Endothelial cell of umbilical vein (primary cell): ENCODE measurements around the gene STAB2.

Experiments used
- EZH2 ChIP-seq: IDR thresholded peaks from 2 replicates; pipeline ENCODE4 v1.6.1; 2012; ENCODE audit warnings: borderline replicate concordance, low read depth, mild to moderate bottlenecking, moderate library complexity, low read length, inconsistent platforms; ENCODE audit not compliant: severe bottlenecking
- FOS ChIP-seq: IDR thresholded peaks from 2 replicates; pipeline ENCODE4 v1.6.1; 2011; ENCODE audit warnings: mild to moderate bottlenecking, low read length, moderate library complexity, borderline replicate concordance; ENCODE audit not compliant: insufficient read depth
- JUN ChIP-seq: IDR thresholded peaks from 2 replicates; pipeline ENCODE4 v1.6.1; 2011; ENCODE audit warnings: borderline replicate concordance, low read depth; ENCODE audit not compliant: insufficient read length, insufficient read depth
- MYC ChIP-seq: IDR thresholded peaks from one replicate; pipeline ENCODE4 v1.6.1; 2011; ENCODE audit warnings: mild to moderate bottlenecking, low read depth, low read length
- POLR2A ChIP-seq: IDR thresholded peaks from 2 replicates; pipeline ENCODE4 v1.6.1; 2012; ENCODE audit warnings: low read depth, mild to moderate bottlenecking, control low read depth, low read length
- POLR2AphosphoS5 ChIP-seq: IDR thresholded peaks from 2 replicates; pipeline ENCODE4 v1.6.1; 2012; ENCODE audit warnings: low read depth, mild to moderate bottlenecking, control low read depth, low read length, moderate library complexity; ENCODE audit not compliant: insufficient read depth
- TF ChIP-seq, protein P1 (sequence below), 2 donors: IDR thresholded peaks; 1 replicate in 1 of 2; 2 replicates in 1 of 2; pipeline ENCODE4 v1.5.1; 2011; ENCODE audit warnings: low read length in 2 of 2, mild to moderate bottlenecking in 2 of 2, moderate library complexity in 2 of 2, control low read depth in 1 of 2, inconsistent platforms in 1 of 2, low read depth in 1 of 2; ENCODE audit not compliant: insufficient read depth in 1 of 2; ENCODE audit errors: extremely low read depth in 1 of 2

DNA sequence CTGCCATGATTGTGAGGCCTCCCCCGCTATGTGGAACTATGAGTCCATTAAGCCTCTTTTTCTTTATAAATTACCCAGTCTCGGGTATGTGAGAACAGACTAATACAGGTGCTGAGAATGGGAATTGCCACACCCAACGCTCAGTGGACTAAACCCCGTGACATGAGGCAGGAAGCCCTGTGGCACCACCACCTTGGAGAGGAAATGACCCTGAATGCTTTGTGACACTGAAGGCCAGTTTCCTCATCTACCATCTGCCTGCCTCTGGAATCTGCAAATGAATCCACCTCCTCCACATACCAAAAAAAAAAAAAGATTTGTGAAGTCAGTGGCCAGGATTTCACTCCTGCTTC is 212.4 kb downstream of the STAB2 start:
- TF ChIP-seq, protein P1, sequence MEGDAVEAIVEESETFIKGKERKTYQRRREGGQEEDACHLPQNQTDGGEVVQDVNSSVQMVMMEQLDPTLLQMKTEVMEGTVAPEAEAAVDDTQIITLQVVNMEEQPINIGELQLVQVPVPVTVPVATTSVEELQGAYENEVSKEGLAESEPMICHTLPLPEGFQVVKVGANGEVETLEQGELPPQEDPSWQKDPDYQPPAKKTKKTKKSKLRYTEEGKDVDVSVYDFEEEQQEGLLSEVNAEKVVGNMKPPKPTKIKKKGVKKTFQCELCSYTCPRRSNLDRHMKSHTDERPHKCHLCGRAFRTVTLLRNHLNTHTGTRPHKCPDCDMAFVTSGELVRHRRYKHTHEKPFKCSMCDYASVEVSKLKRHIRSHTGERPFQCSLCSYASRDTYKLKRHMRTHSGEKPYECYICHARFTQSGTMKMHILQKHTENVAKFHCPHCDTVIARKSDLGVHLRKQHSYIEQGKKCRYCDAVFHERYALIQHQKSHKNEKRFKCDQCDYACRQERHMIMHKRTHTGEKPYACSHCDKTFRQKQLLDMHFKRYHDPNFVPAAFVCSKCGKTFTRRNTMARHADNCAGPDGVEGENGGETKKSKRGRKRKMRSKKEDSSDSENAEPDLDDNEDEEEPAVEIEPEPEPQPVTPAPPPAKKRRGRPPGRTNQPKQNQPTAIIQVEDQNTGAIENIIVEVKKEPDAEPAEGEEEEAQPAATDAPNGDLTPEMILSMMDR (IDR thresholded peaks at IDR 0.05; ENCODE audit: extremely low read depth in 1 of 2, insufficient read depth in 1 of 2, low read depth in 1 of 2, low read length in 2 of 2), result no peak
- TF ChIP-seq POLR2AphosphoS5 (no peak), POLR2A (no peak), MYC (no peak), FOS (no peak), EZH2 (no peak), JUN (no peak)
